DND-41 (cell line): ENCODE measurements around the gene CRELD1.

Experiments used
- ATAC-seq: fragments of 200-7000 bp; cut with Tn5 transposase; 3 replicates; pipeline ENCODE4 v1.9.1; 2021; ENCODE audit warnings: low read depth; ENCODE audit not compliant: insufficient read depth
- DNase-seq: peaks from one replicate; pipeline ENCODE4 v3.0.0-alpha.2; 2020
- H2AFZ ChIP-seq: 2 replicates; pipeline ENCODE4 v1.6.0; 2012; ENCODE audit warnings: low read depth, low read length
- H3K27ac ChIP-seq: 2 replicates; pipeline ENCODE4 v1.5.1; 2012; ENCODE audit warnings: low read length, inconsistent platforms
- H3K27me3 ChIP-seq: fragments of 200-600 bp; sonication (generic); 2 replicates; pipeline ENCODE4 v1.6.0; 2012; ENCODE audit warnings: low read length, mild to moderate bottlenecking, inconsistent platforms; ENCODE audit not compliant: insufficient read depth, poor library complexity
- H3K36me3 ChIP-seq: 2 replicates; pipeline ENCODE4 v1.5.1; 2012; ENCODE audit warnings: low read length, inconsistent platforms; ENCODE audit not compliant: insufficient read depth
- H3K4me1 ChIP-seq: 2 replicates; pipeline ENCODE4 v1.5.1; 2012; ENCODE audit warnings: mild to moderate bottlenecking, low read length; ENCODE audit not compliant: insufficient read depth
- H3K4me2 ChIP-seq: 2 replicates; pipeline ENCODE4 v1.6.0; 2012; ENCODE audit warnings: mild to moderate bottlenecking, moderate library complexity, low read length, inconsistent platforms; ENCODE audit not compliant: insufficient read depth
- H3K4me3 ChIP-seq, 2 experiments: fragments of 200-600 bp in 1 of 2; shearing (Covaris generic) in 1 of 2; 2 replicates each; pipeline ENCODE4 v1.5.1; 2012 to 2016; ENCODE audit warnings: inconsistent platforms in 2 of 2, low read length in 2 of 2, mild to moderate bottlenecking in 2 of 2, low read depth in 1 of 2, moderate library complexity in 1 of 2
- H3K79me2 ChIP-seq: 2 replicates; pipeline ENCODE4 v1.6.0; 2012; ENCODE audit warnings: low read length, inconsistent platforms; ENCODE audit not compliant: insufficient read depth
- H3K9ac ChIP-seq: 2 replicates; pipeline ENCODE4 v1.6.0; 2012; ENCODE audit warnings: low read depth, mild to moderate bottlenecking, inconsistent platforms, low read length, moderate library complexity
- H3K9me3 ChIP-seq: 2 replicates; pipeline ENCODE4 v1.5.1; 2012; ENCODE audit warnings: low read length, moderate library complexity, mild to moderate bottlenecking, inconsistent platforms; ENCODE audit not compliant: insufficient read depth, severe bottlenecking
- H4K20me1 ChIP-seq: 2 replicates; pipeline ENCODE4 v1.6.0; 2012; ENCODE audit warnings: low read length; ENCODE audit not compliant: insufficient read depth
- CTCF ChIP-seq: IDR thresholded peaks from 2 replicates; pipeline ENCODE4 v1.5.1; 2012; ENCODE audit warnings: borderline replicate concordance, low read length, moderate library complexity, mild to moderate bottlenecking; ENCODE audit not compliant: poor library complexity, severe bottlenecking; ENCODE audit errors: extremely low read depth
- EZH2 ChIP-seq: IDR thresholded peaks from 3 replicates; pipeline ENCODE4 v1.6.1; 2012; ENCODE audit warnings: borderline replicate concordance, low read depth, mild to moderate bottlenecking, moderate library complexity, low read length, inconsistent platforms; ENCODE audit not compliant: severe bottlenecking

The CRELD1 gene

GRCh38 chr3:9933561-9934234, at the start of gene CRELD1:
Gene CRELD1, plus strand, starts transcription at chr3:9933834. Its CDS starts 605 bp downstream, at chr3:9934439.
- DNase-seq (peak; percentile 96), ATAC-seq (peak; percentile 81)
- no peak for TF ChIP-seq EZH2
- TF ChIP-seq CTCF: no peak
- Histone ChIP-seq H2AFZ (peak within 1 kb of the TSS; percentile 81), H3K79me2 (peaks cover 12% of the 10 kb centered on the region), H3K9ac (peak within 1 kb of the TSS; percentile 85), H3K36me3 (peaks cover 15% of the 10 kb centered on the region), H3K27ac (peak within 1 kb of the TSS; percentile 95), H3K4me2 (peak within 1 kb of the TSS; percentile 94), H3K9me3 (no peaks in the 10 kb centered on the region), H3K4me3 (peak within 1 kb of the TSS; percentile 65 to 77), H4K20me1 (no peaks in the 10 kb centered on the region), H3K27me3 (no peaks in the 10 kb centered on the region), H3K4me1 (peaks cover 40% of the 10 kb centered on the region)

- Histone ChIP-seq H3K79me2 (no peaks in the 10 kb centered on the region), H3K9me3 (no peaks in the 10 kb centered on the region), H3K4me3 (no peak overlapping the region), H3K4me1 (peaks cover under 1% of the 10 kb centered on the region), H3K4me2 (no peak overlapping the region), H3K27ac (no peak overlapping the region), H4K20me1 (no peaks in the 10 kb centered on the region), H2AFZ (no peak overlapping the region), H3K9ac (no peak overlapping the region), H3K27me3 (no peaks in the 10 kb centered on the region), H3K36me3 (no peaks in the 10 kb centered on the region)
- no peak for TF ChIP-seq EZH2
- ATAC-seq: no peak
- no peak for DNase-seq
These were observed 49.0 kb upstream of the CRELD1 start for GRCh38 chr3:9884555-9885165.

GRCh38 chr3:9886328-9886727, 47.3 kb upstream of the CRELD1 start:
- no peak for DNase-seq
- Histone ChIP-seq H3K4me1 (peaks cover 9% of the 10 kb centered on the region), H4K20me1 (no peaks in the 10 kb centered on the region), H3K27ac (no peak overlapping the region), H3K79me2 (peaks cover 9% of the 10 kb centered on the region), H3K9me3 (no peaks in the 10 kb centered on the region), H3K36me3 (peaks cover 4% of the 10 kb centered on the region; the same call in 1 of the 2 replicates), H2AFZ (no peak overlapping the region), H3K4me3 (no peak overlapping the region), H3K4me2 (no peak overlapping the region), H3K9ac (no peak overlapping the region), H3K27me3 (no peaks in the 10 kb centered on the region)
- ATAC-seq: no peak
- TF ChIP-seq EZH2 (no peak), CTCF (no peak)

GRCh38 chr3:9887480-9887879, 46.2 kb upstream of the CRELD1 start:
- H3K9ac ChIP-seq: no peak overlapping the region
- H4K20me1 ChIP-seq: peaks cover 5% of the 10 kb centered on the region; the same call in 1 of the 2 replicates
- H3K4me3 ChIP-seq: no peak overlapping the region
- no peak overlapping the region for H2AFZ ChIP-seq
- H3K79me2 ChIP-seq: peaks cover 21% of the 10 kb centered on the region
- peaks cover 7% of the 10 kb centered on the region for H3K36me3 ChIP-seq
- no peaks in the 10 kb centered on the region for H3K27me3 ChIP-seq
- no peak for TF ChIP-seq EZH2
- TF ChIP-seq CTCF: no peak
- DNase-seq: no peak
- H3K9me3 ChIP-seq: no peaks in the 10 kb centered on the region
- H3K4me2 ChIP-seq: no peak overlapping the region
- no peak for ATAC-seq
- H3K4me1 ChIP-seq: peaks cover 19% of the 10 kb centered on the region
- H3K27ac ChIP-seq: no peak overlapping the region
